ENCODE data around the gene SETD1B. TPM values are rescaled to one million over a fixed set of nuclear protein-coding genes. Genes with fewer than 3 reads are reported as not detected.

Gene SETD1B
- total RNA-seq, 1 experiment from 2014 or later: 7.7 TPM

DNA sequence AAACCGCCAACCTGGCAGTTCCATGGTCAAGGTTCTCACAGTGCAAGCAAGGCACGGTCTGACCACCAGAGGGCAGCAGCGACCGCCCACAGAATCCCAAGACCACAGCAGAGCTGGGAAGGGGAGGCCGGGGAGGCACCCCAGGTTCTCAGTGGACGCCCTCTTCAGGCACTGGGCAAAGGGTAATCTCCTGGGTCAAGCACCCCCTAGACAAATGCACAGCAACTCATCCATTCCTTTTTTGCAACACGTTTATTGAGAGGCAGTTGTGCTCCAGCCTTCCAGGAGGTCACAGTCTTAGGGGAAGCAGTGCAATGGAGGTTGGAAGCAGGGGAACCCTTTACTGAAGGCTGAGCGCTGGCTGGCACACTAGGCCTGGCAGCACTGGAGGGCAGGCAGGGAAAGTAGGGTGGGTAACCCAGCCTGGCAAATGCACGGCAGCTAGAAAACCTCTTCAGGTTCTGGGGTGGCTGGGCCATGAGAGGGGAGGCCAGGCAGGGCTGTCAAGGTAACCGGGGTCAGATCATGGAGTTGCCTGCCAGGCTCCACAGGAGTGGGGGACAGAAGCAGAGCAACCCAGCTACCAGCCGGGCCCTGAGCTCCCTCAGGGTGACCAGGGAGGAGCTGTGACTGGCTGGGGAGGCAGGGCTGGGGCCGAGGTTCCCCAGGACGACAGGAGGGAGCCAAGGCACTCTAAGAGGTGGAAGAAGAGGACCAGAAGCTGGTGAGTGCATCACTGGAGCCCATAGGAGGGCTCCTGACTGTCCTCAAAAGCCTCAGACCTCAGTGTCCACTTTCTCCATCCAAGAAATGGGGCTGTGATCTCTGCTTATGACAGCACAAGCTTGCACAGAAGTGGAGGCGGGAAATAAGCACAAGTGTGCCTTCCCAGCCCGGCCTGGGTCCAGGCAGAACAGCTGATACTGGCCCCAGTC lies 8.5 kb upstream of the SETD1B start:
- peak; percentile 96 for DNase-seq (ENCODE audit: low spot score)

DNA sequence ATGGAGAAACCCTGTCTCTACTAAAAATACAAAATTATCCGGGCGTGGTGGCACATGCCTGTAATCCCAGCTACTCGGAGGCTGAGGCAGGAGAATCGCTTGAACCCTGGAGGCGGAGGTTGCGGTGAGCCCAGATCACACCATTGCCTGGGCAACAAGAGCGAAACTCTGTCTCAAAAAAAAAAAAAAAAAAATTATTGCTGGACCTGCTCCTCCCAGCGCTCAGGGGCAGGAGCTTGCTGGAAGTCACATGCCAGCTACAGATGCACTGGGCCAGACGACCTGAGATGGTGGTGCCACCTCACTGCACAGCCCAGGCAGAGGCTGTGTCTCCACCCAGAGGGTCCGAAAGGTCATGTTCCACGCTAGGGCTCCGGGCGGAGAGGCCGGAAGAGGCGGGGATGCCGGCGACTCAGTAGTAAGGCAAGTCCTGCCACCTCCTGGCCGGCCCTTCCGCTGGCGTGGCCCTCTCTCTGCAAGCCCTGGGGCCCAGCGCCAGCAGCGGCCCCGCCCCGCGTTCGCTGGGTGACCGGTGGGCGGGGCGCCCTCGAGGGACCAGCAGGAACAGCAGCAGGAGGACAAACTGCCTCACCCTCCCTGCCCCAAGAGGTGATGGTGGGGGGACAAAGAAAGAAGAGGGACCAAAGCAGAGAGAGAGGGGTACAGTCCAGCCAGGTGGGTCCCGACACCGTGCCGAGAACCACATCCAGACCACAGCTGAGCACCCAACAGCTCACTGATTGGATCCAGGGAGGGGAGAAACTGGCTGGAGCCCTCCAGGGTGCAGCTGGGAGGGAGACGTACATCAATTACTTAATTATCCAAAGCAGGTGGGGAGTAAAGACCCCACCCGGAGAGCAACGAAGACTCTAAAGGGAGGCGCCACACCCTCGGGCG lies 6.7 kb upstream of the SETD1B start:
- DNase-seq (ENCODE audit: low spot score): peak; percentile 97

DNA sequence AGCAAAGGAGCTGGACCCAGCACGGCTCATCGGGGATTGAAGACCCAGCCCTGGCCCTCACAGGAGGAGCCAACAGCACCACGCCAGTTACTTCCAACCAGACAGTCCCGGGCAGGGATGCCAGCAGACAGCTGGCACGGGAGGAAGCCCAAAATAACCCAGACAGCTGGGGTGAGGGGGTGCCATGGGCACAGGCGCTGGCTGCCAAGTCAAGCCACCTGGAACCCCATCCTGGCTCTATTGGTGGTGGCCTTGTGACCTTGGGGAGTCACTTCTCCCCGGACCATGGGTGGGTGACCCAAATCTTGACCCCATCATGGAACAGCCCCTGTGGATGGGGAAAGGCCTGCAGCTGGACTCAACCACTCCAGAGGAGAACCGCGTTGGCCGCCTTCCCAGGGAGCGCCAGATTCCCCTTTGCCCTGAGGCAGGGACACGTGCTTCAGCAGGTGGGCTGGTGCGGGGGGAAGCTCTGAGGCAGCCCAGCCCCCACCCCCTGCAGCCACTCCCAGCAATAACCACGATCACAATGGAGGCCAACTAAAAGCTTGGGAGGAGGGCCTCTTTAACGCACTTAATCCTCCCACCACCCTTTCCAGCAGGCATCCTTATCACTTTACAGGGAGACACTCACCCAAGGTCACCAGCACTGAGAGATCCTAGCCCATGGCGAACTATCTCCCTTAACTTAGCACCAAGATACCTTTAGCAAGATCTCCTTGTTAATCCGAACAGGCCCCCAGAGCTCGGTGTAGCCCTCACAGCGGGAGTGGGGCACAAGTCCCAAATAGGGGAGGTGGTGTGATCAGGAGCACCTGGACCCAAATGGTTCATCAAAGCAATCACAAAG lies 5.6 kb upstream of the SETD1B start:
- DNase-seq (ENCODE audit: low spot score): no peak

DNA sequence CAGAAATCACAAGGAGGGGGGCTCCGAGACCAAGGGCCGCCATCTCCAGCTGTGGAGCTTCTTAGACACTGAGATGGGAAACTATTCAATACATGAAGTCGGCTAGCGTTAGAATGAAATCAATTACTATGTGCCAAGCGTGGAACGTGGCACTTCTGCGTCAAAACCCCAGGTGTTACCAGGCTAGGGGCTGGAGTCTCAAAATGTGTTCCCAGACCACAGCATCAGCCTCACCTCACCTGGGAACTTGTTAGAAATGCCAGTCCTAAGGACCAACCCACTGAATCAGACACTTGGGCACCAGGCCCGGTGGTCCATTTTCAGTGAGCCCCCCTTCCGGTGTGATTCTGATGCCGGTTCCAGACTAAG lies 5.0 kb upstream of the SETD1B start:
- DNase-seq (ENCODE audit: low spot score): no peak

DNA sequence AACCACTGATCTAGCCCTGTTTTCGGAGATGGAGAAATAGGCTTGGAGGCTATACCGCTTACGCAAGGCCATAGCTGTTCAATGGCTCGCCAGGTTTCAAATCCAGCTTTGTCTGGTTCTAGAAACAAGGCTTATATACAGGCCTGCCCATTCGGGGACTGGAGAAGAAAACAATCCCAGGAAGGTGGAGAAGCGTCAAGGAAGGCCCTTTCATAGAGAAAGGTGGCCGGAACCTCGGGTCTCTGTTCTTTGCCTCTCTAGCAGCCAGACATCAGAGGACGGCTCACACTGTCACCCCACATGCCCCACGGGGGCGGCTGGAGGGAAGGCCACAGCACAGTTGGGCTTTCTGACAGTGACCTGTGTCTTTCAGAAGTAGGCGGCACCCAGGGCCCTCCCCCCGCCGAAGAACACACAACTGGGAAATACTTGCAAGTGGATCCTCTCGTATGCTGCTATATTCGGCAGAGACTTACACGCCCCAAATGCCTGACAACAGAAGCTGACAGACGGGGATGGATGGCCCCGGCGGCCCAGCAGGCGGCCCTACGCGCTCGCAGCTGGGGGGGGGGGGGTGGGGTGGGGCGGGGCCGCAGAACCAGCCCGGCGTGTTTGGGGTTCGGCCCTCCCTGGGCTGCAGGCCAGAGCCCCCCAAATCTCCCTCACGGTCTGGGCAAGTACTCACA lies 4.5 kb upstream of the SETD1B start:
- peak; percentile 77 for DNase-seq (ENCODE audit: low spot score)

DNA sequence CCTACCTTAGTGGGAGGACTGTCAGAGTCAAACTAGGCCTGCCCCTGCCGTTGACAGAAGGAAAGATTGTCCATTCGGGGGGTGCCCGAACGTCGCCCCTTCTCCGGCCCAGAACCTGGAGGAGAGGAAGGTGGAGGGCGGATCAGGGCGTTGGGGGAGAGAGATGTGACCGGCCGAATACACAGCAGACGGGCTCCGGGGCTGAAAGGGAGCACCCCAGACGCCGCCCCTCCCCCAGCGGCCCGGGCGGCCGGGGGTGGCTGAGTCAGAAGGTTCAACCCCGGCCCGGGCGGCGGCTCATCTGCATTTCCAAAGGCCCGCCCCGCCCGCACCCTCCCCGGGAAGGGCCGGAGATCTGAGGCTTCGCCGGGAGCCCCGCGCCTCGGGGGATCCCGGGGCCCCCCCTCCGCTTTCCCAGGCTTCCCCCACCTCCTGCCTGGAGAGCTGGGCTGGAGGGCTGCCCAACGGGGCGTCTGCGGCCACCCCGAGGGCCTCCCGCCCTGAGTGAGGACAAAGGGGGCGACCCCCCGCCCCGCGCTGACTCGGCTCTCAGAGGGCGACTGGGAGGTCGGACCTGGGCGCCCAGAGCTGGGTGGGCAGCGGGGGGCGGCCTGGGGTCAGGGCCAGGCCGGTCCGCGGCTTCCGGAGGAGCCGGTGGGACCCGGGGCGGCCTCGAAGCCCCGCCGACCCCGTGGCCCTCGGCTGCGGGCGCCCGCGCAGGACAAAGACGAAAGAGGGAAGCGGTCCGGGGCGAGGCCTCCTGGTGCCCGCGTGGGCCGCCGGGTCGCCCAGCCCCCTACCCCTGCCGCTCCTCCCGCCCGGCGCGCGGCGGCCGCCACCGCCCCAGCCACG lies 3.7 kb upstream of the SETD1B start:
- DNase-seq (ENCODE audit: low spot score): peak; percentile 91

DNA sequence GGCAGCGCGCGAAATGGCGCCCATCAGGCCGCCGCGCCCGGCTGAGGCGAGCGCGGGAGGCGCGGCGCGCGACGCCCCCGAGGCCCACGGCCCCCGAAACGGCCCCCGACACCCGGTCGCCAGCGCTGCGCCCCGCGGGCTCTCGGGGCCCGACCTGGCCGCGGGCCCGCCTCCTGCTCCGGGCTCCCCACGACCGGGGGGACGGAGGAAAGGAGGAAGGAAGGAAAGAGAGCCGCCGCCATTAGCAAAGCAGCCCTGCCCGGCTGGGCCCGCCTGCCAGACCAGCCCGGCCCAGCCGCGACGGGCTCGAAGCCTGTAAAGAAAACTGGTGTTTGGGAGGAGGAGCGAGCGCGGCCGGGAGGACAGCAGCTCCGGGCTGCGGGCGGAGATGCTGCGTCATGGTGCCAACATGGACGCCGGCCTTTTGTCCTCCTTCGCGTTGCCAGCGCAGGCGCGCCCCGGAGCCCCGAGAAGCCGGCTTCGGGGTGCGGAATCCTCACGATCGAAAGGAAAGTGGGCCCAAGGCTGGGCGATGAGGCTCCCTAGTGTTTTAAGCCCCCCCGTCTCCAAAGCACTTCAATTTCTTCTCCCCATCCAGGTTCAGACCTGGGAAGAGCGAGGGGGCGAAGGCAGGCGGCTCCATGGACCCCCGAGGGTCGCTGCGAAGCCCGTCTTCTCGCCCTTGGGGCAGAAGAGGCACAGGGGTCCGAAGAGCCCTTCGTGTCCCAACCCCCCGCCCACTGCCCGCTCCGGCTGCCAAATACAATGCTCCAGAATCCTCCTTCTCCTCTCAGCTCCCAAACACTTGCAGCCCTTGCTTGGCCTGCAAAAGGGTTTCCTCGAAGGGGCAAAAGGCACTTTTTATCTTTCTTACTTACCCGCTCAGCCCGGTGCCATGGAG lies 2.9 kb upstream of the SETD1B start:
- DNase-seq (ENCODE audit: low spot score): peak; percentile 68

DNA sequence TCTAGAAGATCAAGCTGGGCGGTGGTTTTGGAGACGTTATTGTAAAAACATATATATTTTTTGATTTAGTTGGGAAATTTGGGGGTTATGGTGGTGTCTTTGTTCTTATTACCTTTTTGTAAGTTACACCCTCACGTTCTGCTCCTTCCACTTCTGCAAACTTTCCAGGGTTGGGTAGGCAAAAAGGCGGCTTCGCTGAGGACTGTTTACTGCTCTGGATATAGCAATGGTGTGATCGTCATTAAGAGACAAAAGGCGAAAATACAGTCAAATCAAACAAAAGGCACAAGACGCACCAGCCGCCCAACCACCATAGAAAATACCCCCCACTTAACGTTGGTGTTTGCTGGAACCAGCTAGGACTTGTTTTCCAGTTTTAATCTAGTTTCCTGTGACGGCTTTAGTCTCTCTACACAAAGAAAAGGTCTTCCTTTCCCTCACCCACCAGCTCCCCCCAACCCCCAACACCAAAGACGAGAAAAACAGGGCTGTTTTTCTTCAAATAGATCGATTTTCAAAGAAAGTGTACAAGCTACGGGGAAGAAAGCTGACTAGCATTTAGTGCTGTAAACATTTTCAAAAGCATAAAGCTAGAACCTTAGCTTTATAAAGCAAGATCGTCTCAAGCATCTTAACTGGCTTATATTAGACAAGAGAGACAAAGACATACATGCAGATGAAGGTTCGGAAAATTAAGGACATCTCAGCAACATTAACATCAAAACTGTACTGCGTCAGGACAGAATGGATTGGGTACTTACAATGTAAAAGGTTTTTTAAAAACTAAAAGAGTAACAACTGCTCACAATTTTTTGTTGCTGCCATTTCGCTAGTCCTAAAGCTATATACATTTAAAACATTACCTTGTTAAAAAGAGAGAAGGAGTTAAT lies 2.0 kb upstream of the SETD1B start:
- DNase-seq (ENCODE audit: low spot score): peak; percentile 49

DNA sequence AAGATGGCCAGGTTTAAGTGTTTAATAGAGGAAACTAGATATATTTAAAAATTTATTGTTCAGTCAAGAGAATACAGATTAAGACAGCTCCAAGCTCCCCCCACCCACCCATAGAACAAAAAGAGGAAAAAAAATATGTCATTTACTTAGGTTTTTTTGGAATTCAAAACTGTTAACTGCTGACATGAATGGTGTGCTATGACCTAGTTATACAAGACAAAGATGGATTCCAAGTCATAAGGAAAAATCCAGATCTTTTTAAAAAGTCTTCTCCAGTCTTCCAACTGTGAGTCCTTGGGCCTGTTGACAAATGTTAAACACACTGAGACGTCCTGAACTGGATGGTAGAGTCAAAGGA lies 1.3 kb upstream of the SETD1B start:
- DNase-seq (ENCODE audit: low spot score): no peak

DNA sequence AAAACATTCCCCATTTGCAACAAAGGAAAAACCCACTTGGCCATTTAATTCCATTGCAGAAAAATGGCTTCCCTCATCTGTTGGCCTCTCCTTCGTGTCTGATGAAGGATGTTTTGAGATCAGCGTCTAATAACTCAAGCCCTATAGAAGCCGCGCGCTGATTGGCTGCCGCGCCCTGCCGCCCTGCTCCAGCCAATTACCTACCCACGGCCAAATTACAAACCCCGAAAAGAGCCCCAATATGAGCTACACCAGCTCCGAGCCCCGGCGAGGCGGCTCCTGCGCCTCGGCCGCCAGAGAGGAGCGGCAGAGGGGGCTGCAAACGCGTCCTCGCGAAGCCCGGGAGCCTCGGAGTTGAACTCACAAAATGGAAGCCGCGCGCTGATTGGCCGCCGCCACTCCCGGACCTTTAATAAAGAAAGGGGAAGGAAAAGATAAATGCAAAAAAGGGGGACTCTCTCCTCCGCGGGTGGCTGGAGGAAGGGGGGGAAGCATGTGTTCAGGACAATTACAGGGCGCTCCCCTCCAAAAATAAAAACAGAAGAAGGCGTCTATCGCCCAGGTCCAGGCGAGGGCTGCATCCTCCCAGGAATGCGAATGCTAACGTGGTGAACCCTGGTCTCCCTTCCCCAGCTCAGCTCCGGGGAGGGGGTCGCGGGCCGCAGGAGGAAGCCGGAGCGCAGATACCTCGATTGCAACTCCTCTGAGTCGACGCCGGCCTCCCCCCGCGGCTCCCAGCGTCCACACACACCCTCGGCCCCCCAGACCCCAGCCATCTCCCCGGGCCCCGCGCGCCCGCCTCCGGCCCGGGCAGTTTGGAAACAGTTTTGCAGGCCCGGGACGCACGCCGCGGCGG lies 738 bp upstream of the SETD1B start:
- peak; percentile 94 for DNase-seq (ENCODE audit: low spot score)

DNA sequence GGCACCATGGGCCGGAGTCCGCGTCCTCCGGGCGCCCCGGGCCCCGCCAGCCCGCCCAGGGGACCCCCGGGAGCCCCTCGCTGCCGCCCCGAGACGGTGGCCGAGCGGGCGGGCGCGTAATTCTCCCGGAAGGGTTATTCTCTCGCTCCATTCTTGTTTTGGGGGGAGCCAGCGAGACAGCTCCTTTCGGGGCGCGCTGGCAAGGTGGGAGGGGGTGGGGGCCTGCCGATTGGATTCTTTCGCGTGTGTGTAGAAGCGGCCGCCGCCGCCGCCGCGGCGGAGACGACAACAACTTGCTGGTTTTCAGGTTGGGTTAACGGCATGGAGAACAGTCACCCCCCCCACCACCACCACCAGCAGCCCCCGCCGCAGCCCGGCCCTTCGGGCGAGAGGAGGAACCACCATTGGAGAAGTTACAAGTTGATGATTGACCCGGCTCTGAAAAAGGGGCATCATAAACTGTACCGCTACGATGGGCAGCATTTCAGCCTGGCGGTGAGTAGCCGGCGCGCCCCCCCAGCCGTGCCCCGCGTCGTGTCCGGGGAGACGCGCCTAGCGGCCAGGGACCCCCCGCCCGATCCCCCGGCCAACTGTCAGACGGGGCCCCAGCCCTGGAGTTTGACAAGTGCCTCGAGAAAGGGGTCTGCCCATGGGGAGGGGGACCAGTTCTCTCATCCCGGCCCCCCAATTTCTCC lies 755 bp downstream of the SETD1B start:
- peak; percentile 46 for DNase-seq (ENCODE audit: low spot score)

DNA sequence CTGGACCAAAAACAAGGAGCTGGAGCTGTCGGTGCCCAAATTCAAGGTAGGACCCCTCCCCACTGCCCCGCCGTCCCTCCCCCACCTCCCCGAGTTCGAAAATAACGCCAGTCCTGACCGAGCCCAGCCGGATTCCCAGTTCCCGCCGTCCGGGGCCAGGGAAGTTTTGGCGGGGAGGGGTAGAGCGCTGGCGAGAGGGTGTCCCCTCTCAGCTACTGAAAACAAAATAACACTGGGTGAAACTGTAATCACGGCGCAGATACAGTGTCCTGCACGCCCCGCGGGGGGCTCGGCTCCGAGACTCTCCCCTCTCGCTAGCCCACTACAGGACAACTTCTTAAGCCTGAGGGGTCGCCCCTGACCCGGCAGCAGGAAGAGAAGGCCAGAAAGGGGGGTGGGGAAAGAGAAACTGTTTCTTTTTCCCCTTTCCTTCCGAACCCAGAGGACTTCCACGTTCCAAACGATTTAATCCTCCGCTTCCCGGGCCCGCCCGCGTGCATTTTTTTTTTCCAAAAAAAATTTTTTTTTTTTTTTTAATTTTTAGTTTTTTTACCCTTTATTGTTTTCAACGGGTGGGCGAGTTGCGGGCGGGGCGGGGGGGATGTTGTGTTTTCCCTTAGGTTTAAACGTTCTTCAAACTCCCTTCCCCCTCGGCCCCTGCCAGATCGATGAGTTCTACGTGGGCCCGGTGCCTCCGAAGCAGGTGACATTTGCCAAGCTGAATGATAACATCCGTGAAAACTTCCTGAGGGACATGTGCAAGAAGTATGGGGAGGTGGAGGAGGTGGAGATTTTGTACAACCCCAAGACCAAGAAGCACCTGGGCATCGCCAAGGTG lies 1.6 kb downstream of the SETD1B start:
- DNase-seq (ENCODE audit: low spot score): peak; percentile 55

DNA sequence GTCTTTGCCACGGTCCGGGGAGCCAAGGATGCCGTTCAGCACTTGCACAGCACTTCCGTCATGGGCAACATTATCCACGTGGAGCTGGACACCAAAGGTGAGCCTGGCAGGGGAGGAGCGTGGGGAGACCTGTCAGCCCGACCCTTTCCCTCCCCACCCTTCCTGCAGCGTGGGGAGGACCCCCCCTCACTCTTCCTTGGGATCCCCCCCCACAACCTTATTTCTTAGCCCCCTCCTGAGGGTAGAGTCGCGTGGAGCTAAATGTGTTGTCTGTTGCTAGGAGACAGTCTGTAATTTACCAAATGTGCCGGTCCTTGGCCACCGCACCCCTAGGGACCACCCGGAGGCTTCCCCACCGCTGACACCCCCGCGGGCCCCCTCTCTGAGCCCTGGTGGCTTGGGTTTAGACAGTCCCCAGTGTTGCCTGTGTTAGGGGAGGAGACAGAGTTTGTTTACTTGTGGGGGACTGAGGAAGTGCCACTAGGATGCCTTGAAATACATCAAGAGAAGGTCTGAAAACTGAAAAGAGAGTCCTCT lies 2.3 kb downstream of the SETD1B start:
- DNase-seq (ENCODE audit: low spot score): no peak

DNA sequence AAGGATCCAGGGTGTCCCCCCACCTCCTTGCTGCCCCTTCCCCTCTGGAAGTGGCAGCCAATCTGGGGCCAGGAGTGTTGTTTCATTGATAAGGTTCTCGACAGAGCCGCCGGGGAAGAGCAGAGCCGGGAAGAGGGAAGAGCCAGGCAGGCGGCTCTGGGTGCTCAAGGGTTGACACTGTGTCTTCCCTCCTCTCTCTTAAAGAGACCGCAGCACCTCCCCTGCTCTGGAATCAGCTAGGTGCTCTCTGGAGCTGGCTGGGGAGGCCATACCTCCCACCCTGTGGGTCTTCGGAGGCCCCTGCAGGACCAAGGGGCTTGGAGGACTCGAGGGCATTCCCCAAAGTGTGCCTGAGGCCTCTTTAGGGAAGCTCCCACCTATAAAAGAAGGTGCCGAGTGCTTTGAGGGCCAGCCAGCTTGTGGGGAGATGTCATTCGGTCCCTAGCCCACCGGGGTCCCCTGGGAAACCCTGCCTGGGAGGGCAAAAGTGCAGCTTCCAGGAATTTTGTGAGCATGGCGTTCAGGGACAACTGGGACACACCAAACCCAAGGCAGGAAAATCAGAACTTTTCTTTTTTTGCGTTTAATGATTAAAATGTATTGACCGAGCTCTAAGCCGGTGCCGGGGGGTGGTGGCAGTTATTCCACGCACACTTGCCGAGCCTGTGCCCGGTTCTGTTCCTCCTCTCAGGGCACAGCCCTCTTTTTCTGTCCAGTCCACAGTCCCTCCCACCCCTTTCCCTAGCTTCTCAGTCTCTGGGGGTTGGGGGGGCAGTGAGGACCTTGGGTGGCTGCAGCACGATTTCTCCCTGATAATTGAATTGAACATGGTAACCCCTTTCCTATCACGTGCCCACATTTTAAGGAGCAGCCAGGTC lies 3.0 kb downstream of the SETD1B start:
- DNase-seq (ENCODE audit: low spot score): peak; percentile 55
